Caco-2 (cell line): Measurements from ENCODE around the gene NCAPH2. TPM values are rescaled to one million over a fixed set of nuclear protein-coding genes. Genes with fewer than 3 reads are reported as not detected.

Experiments used
- BruUV-seq: library from RNA; stranded (reverse); fragments of 400-500 nt; replicated peaks from 2 replicates; lab custom pipeline; 2021; lab: Mats Ljungman, UMichigan
- CTCF ChIA-PET: fragments of 300-600 bp; sonication (Branson Sonifier 250); formaldehyde crosslinking; loops from one replicate; lab custom pipeline; 2022; ENCODE audit warnings: antibody characterized with exemption; lab: Charles Lee
- POLR2A ChIA-PET: fragments of 300-600 bp; sonication (Branson Sonifier 250); formaldehyde crosslinking; loops from one replicate; lab custom pipeline; 2022; ENCODE audit warnings: antibody characterized with exemption; lab: Charles Lee
- DNase-seq, 2 experiments: peaks; one replicate each; pipeline versions ENCODE4 v3.0.0 to v3.0.0-alpha.2; 2020 to 2022
- H3K27me3 ChIP-seq: replicated peaks from 2 replicates; pipeline ENCODE4 v1.6.0; 2011; ENCODE audit warnings: low read length; ENCODE audit not compliant: control insufficient read depth, insufficient read depth
- H3K36me3 ChIP-seq: 2 replicates; pipeline ENCODE4 v1.5.1; 2011; ENCODE audit warnings: low read length; ENCODE audit not compliant: control insufficient read depth, insufficient read depth
- H3K4me1 ChIP-seq: fragments of 250-450 bp; sonication (Bioruptor Pico); 2 replicates; pipeline ENCODE4 v1.5.1; 2020; ENCODE audit warnings: mild to moderate bottlenecking
- H3K4me3 ChIP-seq: 2 replicates; pipeline ENCODE4 v1.5.1; 2011; ENCODE audit warnings: low read depth, mild to moderate bottlenecking, control low read depth, low read length
- H3K9me3 ChIP-seq: fragments of 250-450 bp; sonication (Bioruptor Pico); 2 replicates; pipeline ENCODE4 v1.5.1; 2020; ENCODE audit warnings: mild to moderate bottlenecking, moderate library complexity
- H3K27ac Mint-ChIP-seq: one replicate; pipeline ENCODE4 v1.8.0; 2022; ENCODE audit warnings: mixed read lengths; ENCODE audit not compliant: unreplicated experiment
- H3K27me3 Mint-ChIP-seq: one replicate; pipeline ENCODE4 v1.8.0; 2022; ENCODE audit warnings: mixed read lengths; ENCODE audit not compliant: insufficient read depth, unreplicated experiment
- H3K36me3 Mint-ChIP-seq: one replicate; pipeline ENCODE4 v1.8.0; 2022; ENCODE audit warnings: mild to moderate bottlenecking, mixed read lengths; ENCODE audit not compliant: insufficient read depth, unreplicated experiment
- H3K4me1 Mint-ChIP-seq: one replicate; pipeline ENCODE4 v1.8.0; 2022; ENCODE audit warnings: low read depth, mixed read lengths; ENCODE audit not compliant: unreplicated experiment
- H3K4me3 Mint-ChIP-seq: one replicate; pipeline ENCODE4 v1.8.0; 2022; ENCODE audit warnings: mild to moderate bottlenecking, moderate library complexity, mixed read lengths; ENCODE audit not compliant: unreplicated experiment
- H3K9me3 Mint-ChIP-seq: one replicate; pipeline ENCODE4 v1.8.0; 2022; ENCODE audit warnings: mixed read lengths; ENCODE audit not compliant: unreplicated experiment
- CTCF ChIP-seq, 2 experiments: fragments of 200-600 bp in 1 of 2; IDR thresholded peaks; 1 replicate in 1 of 2; 2 replicates in 1 of 2; pipeline versions ENCODE4 v1.5.1 to v1.8.0; 2011 to 2022; ENCODE audit warnings: antibody characterized with exemption in 1 of 2, control low read depth in 1 of 2, inconsistent platforms in 1 of 2, low read depth in 1 of 2, low read length in 1 of 2, mild to moderate bottlenecking in 1 of 2, moderate library complexity in 1 of 2; ENCODE audit not compliant: insufficient read depth in 1 of 2, severe bottlenecking in 1 of 2, unreplicated experiment in 1 of 2
- intact Hi-C: fragments of 100-400 bp; cut with micrococcal nuclease; formaldehyde crosslinking; loops from one replicate; pipeline ENCODE4 v1.10.0; 2022; ENCODE audit not compliant: unreplicated experiment
- total RNA-seq: library from RNA; stranded (reverse); gene quantifications from 2 replicates; pipeline ENCODE4 v1.2.3, GENCODE V29; 2022

Gene NCAPH2
- total RNA-seq, 1 experiment from 2014 or later, result 88.9 TPM

- intact Hi-C loops, result no loop called here
- peak overlapping the region; percentile 71 for H3K4me3 ChIP-seq
- peak overlapping the region; percentile 77 for H3K4me3 Mint-ChIP-seq
- no peaks in the 10 kb centered on the region for H3K27me3 ChIP-seq
- H3K27me3 Mint-ChIP-seq, result no peaks in the 10 kb centered on the region
- H3K4me1 Mint-ChIP-seq, result peaks cover 24% of the 10 kb centered on the region
- H3K9me3 Mint-ChIP-seq, result no peaks in the 10 kb centered on the region
- ChIA-PET POLR2A (interaction anchor here (0.5 kb wide), 1 partner anchor 24 kb away, joined by 3 read pairs; no protein-coding TSS in a partner anchor), CTCF (interaction anchor here (0.6 kb wide), 1 partner anchor 52 kb away, joined by 3 read pairs; the partner anchor contains the start of gene SCO2)
- no peaks in the 10 kb centered on the region for H3K36me3 Mint-ChIP-seq
- H3K9me3 ChIP-seq, result no peaks in the 10 kb centered on the region
- TF ChIP-seq CTCF (IDR thresholded peaks at IDR 0.05; ENCODE audit: insufficient read depth in 1 of 2, low read depth in 1 of 2, low read length in 1 of 2, severe bottlenecking in 1 of 2, unreplicated experiment in 1 of 2), result no peak
- peaks cover 41% of the 10 kb centered on the region for H3K4me1 ChIP-seq
- peaks cover 6% of the 10 kb centered on the region; the same call in 1 of the 2 replicates for H3K36me3 ChIP-seq
- peak in 1 of 2 experiments; percentile 42 for DNase-seq
- BruUV-seq, result no TSS peak
- H3K27ac Mint-ChIP-seq, result peak overlapping the region; percentile 34
Measured at GRCh38 chr22:50473855-50474671, 34.0 kb upstream of the NCAPH2 start.

GRCh38 chr22:50474710-50475651, 33.0 kb upstream of the NCAPH2 start, which contains the start of gene SBF1:
Gene SBF1 (minus strand): TSS chr22:50475035. CDS start chr22:50474840, 195 bp downstream.
- Mint-ChIP-seq H3K4me1 (peaks cover 24% of the 10 kb centered on the region), H3K4me3 (peak within 1 kb of the TSS; percentile 77), H3K36me3 (no peaks in the 10 kb centered on the region), H3K27ac (peak within 1 kb of the TSS; percentile 34), H3K9me3 (no peaks in the 10 kb centered on the region), H3K27me3 (no peaks in the 10 kb centered on the region)
- intact Hi-C loops, result no loop called here
- POLR2A ChIA-PET, result interaction anchor here (0.5 kb wide), 1 partner anchor 46 kb away, joined by 6 read pairs; no protein-coding TSS in a partner anchor
- peak; percentile 91 to 95 for DNase-seq
- peak within 1 kb of the TSS; percentile 71 for H3K4me3 ChIP-seq
- BruUV-seq, result TSS peak; percentile 97
- H3K36me3 ChIP-seq, result peaks cover 6% of the 10 kb centered on the region; the same call in 1 of the 2 replicates
- H3K4me1 ChIP-seq, result peaks cover 41% of the 10 kb centered on the region
- no peaks in the 10 kb centered on the region for H3K27me3 ChIP-seq
- CTCF ChIA-PET, result no interaction called here
- no peaks in the 10 kb centered on the region for H3K9me3 ChIP-seq
- no peak for TF ChIP-seq CTCF (IDR thresholded peaks at IDR 0.05; ENCODE audit: insufficient read depth in 1 of 2, low read depth in 1 of 2, low read length in 1 of 2, severe bottlenecking in 1 of 2, unreplicated experiment in 1 of 2)

GRCh38 chr22:50475652-50476002, 32.4 kb upstream of the NCAPH2 start:
- peak overlapping the region; percentile 71 for H3K4me3 ChIP-seq

More at GRCh38 chr22:50475652-50476002, 32.4 kb upstream of the NCAPH2 start:
- no peaks in the 10 kb centered on the region for H3K36me3 Mint-ChIP-seq
- H3K27me3 Mint-ChIP-seq, result no peaks in the 10 kb centered on the region
- BruUV-seq, result no TSS peak
- H3K27ac Mint-ChIP-seq, result no peak overlapping the region
- no peak for TF ChIP-seq CTCF (IDR thresholded peaks at IDR 0.05; ENCODE audit: insufficient read depth in 1 of 2, low read depth in 1 of 2, low read length in 1 of 2, severe bottlenecking in 1 of 2, unreplicated experiment in 1 of 2)
- intact Hi-C loops, result no loop called here
- no peaks in the 10 kb centered on the region for H3K9me3 ChIP-seq
- ChIA-PET CTCF (no interaction called here), POLR2A (interaction anchor here (0.5 kb wide), 1 partner anchor 47 kb away, joined by 6 read pairs; no protein-coding TSS in a partner anchor)
- peaks cover 6% of the 10 kb centered on the region; the same call in 1 of the 2 replicates for H3K36me3 ChIP-seq
- H3K4me1 Mint-ChIP-seq, result peaks cover 24% of the 10 kb centered on the region
- H3K4me3 Mint-ChIP-seq, result peak overlapping the region; percentile 77
- H3K9me3 Mint-ChIP-seq, result no peaks in the 10 kb centered on the region
- DNase-seq, result no peak
- H3K4me1 ChIP-seq, result peaks cover 34% of the 10 kb centered on the region
- no peaks in the 10 kb centered on the region for H3K27me3 ChIP-seq
